ENCODE data around the gene FAM168A.

DNA sequence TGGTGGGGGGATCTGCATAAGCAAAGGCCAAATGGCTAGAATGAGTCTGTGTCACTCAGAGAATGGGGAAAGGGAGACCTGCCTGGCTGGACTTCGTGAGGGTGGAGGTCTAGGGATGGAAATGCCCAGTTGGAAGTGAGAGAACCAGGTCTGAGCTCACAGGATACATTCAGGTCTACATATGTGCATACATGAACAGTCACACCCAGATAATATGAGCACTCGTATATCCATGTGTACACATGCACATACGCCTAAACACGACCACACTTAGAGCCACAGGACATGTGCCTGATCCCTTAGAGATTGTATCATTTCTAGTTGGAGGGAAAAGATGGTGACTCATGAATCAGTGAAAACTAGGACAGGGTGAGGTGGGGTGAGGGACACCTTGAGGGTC, 242.8 kb downstream of the FAM168A start:
- TF ChIP-seq ZKSCAN1 (IDR thresholded peaks at IDR 0.05; ENCODE audit: low read depth, low read length) (no peak), HDAC1 (IDR thresholded peaks at IDR 0.05) (no peak), POU5F1 (IDR thresholded peaks at IDR 0.05; ENCODE audit: borderline replicate concordance, low read depth, low read length, partially characterized antibody) (no peak), MTA3 (IDR thresholded peaks at IDR 0.05; ENCODE audit: borderline replicate concordance) (no peak)
